ENCODE results near the gene LYRM9.

GRCh38 chr17:27921599-27921998, 28.4 kb upstream of the LYRM9 start:
- TF ChIP-seq, protein P1, sequence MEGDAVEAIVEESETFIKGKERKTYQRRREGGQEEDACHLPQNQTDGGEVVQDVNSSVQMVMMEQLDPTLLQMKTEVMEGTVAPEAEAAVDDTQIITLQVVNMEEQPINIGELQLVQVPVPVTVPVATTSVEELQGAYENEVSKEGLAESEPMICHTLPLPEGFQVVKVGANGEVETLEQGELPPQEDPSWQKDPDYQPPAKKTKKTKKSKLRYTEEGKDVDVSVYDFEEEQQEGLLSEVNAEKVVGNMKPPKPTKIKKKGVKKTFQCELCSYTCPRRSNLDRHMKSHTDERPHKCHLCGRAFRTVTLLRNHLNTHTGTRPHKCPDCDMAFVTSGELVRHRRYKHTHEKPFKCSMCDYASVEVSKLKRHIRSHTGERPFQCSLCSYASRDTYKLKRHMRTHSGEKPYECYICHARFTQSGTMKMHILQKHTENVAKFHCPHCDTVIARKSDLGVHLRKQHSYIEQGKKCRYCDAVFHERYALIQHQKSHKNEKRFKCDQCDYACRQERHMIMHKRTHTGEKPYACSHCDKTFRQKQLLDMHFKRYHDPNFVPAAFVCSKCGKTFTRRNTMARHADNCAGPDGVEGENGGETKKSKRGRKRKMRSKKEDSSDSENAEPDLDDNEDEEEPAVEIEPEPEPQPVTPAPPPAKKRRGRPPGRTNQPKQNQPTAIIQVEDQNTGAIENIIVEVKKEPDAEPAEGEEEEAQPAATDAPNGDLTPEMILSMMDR (IDR thresholded peaks at IDR 0.05) = no peak
- TF ChIP-seq POLR2A (IDR thresholded peaks at IDR 0.05; ENCODE audit: low read length) (no peak), EP300 (IDR thresholded peaks at IDR 0.05) (no peak), PHF8 (IDR thresholded peaks at IDR 0.05; ENCODE audit: borderline replicate concordance, low read depth) (no peak), RAD21 (conservative IDR thresholded peaks at IDR 0.05 in 1 of 2, IDR thresholded peaks at IDR 0.05 in 1 of 2) (no peak), ESRRA (IDR thresholded peaks at IDR 0.05; ENCODE audit: borderline replicate concordance, low read length) (no peak), MAZ (IDR thresholded peaks at IDR 0.05; ENCODE audit: borderline replicate concordance, low read depth, low read length) (no peak), JUN (IDR thresholded peaks at IDR 0.05) (no peak)
